GM12878 (cell line): ENCODE measurements around the gene GFRA3. TPM values are rescaled to one million over a fixed set of nuclear protein-coding genes. Genes with fewer than 3 reads are reported as not detected.

Experiments used
- CTCF ChIP-seq, 3 experiments: IDR thresholded peaks in 2 of 3; conservative IDR thresholded peaks in 1 of 3; 2 replicates each; pipeline ENCODE4 v1.5.1; 2011; ENCODE audit warnings: low read depth in 3 of 3, low read length in 3 of 3, mild to moderate bottlenecking in 3 of 3, control low read depth in 2 of 3, moderate library complexity in 2 of 3, inconsistent platforms in 1 of 3, mixed read lengths in 1 of 3; ENCODE audit not compliant: control insufficient read depth in 2 of 3, insufficient read depth in 1 of 3; ENCODE audit errors: extremely low read depth in 1 of 3
- JUNB ChIP-seq: IDR thresholded peaks from 2 replicates; pipeline ENCODE4 v1.6.1; 2016; ENCODE audit warnings: antibody characterized with exemption, mild to moderate bottlenecking
- MYC ChIP-seq: IDR thresholded peaks from 2 replicates; pipeline ENCODE4 v1.6.1; 2011; ENCODE audit warnings: mild to moderate bottlenecking, low read length, moderate library complexity, inconsistent platforms; ENCODE audit not compliant: insufficient read depth, insufficient replicate concordance, insufficient read length, severe bottlenecking
- NFIC ChIP-seq: IDR thresholded peaks from 2 replicates; pipeline ENCODE4 v1.6.1; 2012; ENCODE audit warnings: low read depth, mild to moderate bottlenecking, inconsistent platforms, low read length, moderate library complexity
- NR2F1 ChIP-seq: fragments of 450-650 bp; conservative IDR thresholded peaks from 2 replicates; pipeline ENCODE4 v1.6.1; 2017; ENCODE audit warnings: mild to moderate bottlenecking
- PKNOX1 ChIP-seq: fragments of 450-650 bp; IDR thresholded peaks from 2 replicates; pipeline ENCODE4 v1.6.1; 2016; ENCODE audit warnings: mild to moderate bottlenecking
- RFX5 ChIP-seq: IDR thresholded peaks from 2 replicates; pipeline ENCODE4 v1.6.1; 2011; ENCODE audit warnings: low read depth, low read length, improper control_type of control experiment
- STAT3 ChIP-seq: IDR thresholded peaks from 2 replicates; pipeline ENCODE4 v1.6.1; 2011; ENCODE audit warnings: low read depth, low read length, improper control_type of control experiment
- TBL1XR1 ChIP-seq: IDR thresholded peaks from 2 replicates; pipeline ENCODE4 v1.6.1; 2012; ENCODE audit warnings: low read depth, low read length, improper control_type of control experiment
- USF1 ChIP-seq: IDR thresholded peaks from 2 replicates; pipeline ENCODE4 v1.6.1; 2011; ENCODE audit warnings: borderline replicate concordance, low read depth, mild to moderate bottlenecking, moderate library complexity, mixed read lengths, low read length; ENCODE audit not compliant: insufficient read depth; ENCODE audit errors: extremely low read length
- ZNF217 ChIP-seq: fragments of 450-650 bp; IDR thresholded peaks from 2 replicates; pipeline ENCODE4 v1.6.1; 2017; ENCODE audit warnings: antibody characterized with exemption, mild to moderate bottlenecking
- polyA plus RNA-seq, 11 experiments: library from polyadenylated mRNA; depleted of rRNA in 4 of 11; unstranded in 6 of 11; stranded (reverse) in 5 of 11; fragments of >200 nt; fragmentation: Nextera tagmentation in 4 of 11; fragmentation: Illumina TruSeq in 1 of 11; extraction: Ambion mirVana in 4 of 11; extraction: Trizol in 1 of 11; gene quantifications; 1 replicate in 1 of 11; 2 replicates in 10 of 11; pipeline versions ENCODE4 v1.2.1 to v1.2.3, GENCODE V29; 2011 to 2016; ENCODE audit warnings: inconsistent platforms in 2 of 11, missing spikeins in 2 of 11, low read depth in 1 of 11
- total RNA-seq, 4 experiments: library from RNA; depleted of rRNA in 3 of 4; stranded (reverse); fragments of >200 nt in 3 of 4; fragmentation: Illumina TruSeq in 1 of 4; extraction: Trizol in 1 of 4; gene quantifications; 2 replicates each; pipeline versions ENCODE4 v1.2.1 to v1.2.3, GENCODE V29; 2013 to 2021

Gene GFRA3
- total and polyA plus RNA-seq, 10 of the 15 experiments (the other 5 are each of a cell fraction or from before 2014, with no cell fraction given) = 0.06 to 0.10 (median 0.08) TPM; not detected in 7

GRCh38 chr5:138224712-138225111 lies 49.7 kb downstream of the GFRA3 start (continued):
- no peak for TF ChIP-seq STAT3
- TF ChIP-seq JUNB = no peak
- no peak for TF ChIP-seq NFIC
- TF ChIP-seq CTCF (IDR thresholded peaks at IDR 0.05 in 2 of 3, conservative IDR thresholded peaks at IDR 0.05 in 1 of 3; ENCODE audit: control insufficient read depth in 2 of 3, extremely low read depth in 1 of 3, insufficient read depth in 1 of 3, low read depth in 3 of 3, low read length in 3 of 3) = no peak
- TF ChIP-seq ZNF217 = no peak
- TF ChIP-seq PKNOX1 = no peak
- TF ChIP-seq RFX5 = no peak
- TF ChIP-seq NR2F1 = no peak
- no peak for TF ChIP-seq USF1
- no peak for TF ChIP-seq TBL1XR1
- TF ChIP-seq MYC = no peak
